Right lobe of liver (tissue), 4 donors: ENCODE measurements around the gene DDTL.
"Not testable (repeated sequence)": the region's sequence is repeated elsewhere in the genome, so short reads cannot be mapped to it uniquely, and the experiment has no call there.

Experiments used
- CTCF ChIP-seq, 4 donors: fragments of 200-600 bp in 3 of 4; fragments of 450-650 bp in 1 of 4; IDR thresholded peaks; one replicate each; pipeline versions ENCODE4 v1.5.1 to v1.8.0; 2016 to 2022; ENCODE audit warnings: antibody characterized with exemption in 4 of 4, mild to moderate bottlenecking in 2 of 4
- POLR2A ChIP-seq: fragments of 450-650 bp; IDR thresholded peaks from one replicate; pipeline ENCODE4 v1.6.1; 2017; ENCODE audit warnings: antibody characterized with exemption, mild to moderate bottlenecking
- donor health status: DM: no; HTN: no; CAD: no.
- donor health status: DM: no; HTN: no; CAD: no.
- donor health status: DM: no; HTN: yes; CAD: no.

- TF ChIP-seq CTCF (IDR thresholded peaks at IDR 0.05); POLR2A: not testable (repeated sequence)
These were observed 26.5 kb upstream of the DDTL start for GRCh38 chr22:23940166-23940565.
